Measurements from ENCODE around the gene TMEM59.

TMEM59 gene

GRCh38 chr1:53984726-53985125 lies 68.3 kb downstream of the TMEM59 start:
- DNase-seq (ENCODE audit: low read depth, low spot score), result no peak

DNA sequence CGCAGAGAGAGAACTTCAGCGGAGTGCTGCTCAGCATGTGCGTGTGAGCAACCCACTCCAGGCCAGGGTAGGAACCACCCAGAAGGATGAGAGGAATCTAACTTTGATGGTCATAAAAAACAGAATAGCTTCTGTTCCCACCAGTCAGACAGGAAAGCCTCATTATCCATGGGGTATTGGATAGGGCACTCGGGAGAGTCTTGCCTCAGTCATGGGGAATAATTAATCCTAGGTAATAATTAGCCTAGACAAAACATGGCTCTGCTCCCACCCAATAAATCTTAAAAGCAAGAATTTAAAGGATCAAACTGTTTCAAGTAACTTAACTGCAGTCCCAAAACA lies 70.3 kb downstream of the TMEM59 start:
- no peak for DNase-seq (ENCODE audit: low read depth, low spot score)

DNA sequence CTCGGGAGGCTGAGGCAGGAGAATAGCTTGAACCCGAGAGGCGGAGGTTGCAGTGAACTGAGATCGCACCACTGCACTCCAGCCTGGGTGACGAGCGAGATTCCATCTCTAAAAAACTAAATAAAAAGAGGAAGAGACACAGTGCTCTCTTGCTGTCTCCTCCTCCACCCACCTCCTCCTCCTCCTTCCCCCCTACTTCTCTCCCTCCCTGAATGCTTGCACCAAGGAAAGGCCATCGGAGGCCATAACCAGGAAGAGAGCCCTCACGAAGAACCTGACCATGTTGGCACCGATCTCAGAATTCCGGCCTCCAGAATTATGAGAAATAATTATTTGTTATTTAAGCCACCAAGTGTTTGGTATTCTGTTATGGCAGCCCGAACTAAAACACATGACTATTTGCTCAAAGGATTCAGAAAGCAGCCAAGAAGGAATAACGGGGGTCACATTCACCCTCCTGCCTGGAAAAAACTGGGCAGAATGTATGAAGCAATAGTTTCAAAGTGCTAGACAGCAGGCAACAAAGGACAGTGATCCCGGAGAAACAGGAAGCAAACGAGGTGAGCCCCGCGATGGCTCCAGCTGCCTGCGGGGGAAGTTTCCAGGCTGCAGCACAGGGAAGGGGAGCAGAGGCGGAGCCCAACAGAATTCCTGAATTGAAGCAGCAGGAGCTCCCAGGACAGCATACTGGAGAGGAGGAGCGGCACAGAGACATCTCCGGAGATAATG lies 70.8 kb downstream of the TMEM59 start:
- no peak for DNase-seq (ENCODE audit: low read depth, low spot score)

- no peak for DNase-seq (ENCODE audit: low read depth, low spot score)
These were observed 71.8 kb downstream of the TMEM59 start for GRCh38 chr1:53981220-53981619.

- no peak for DNase-seq (ENCODE audit: low read depth, low spot score)
These were observed 73.1 kb downstream of the TMEM59 start for GRCh38 chr1:53979712-53980450.
